HFF-Myc (cell line): ENCODE measurements around the gene KCNAB2.

Source experiments
- DNase-seq: peaks from one replicate; pipeline ENCODE4 v3.0.0-alpha.2; 2011; ENCODE audit warnings: low read depth; ENCODE audit errors: extremely low read depth
- H3K4me3 ChIP-seq: replicated peaks from 2 replicates; pipeline ENCODE4 v1.5.1; 2011; ENCODE audit warnings: low read depth, mild to moderate bottlenecking, control low read depth, low read length
- TF ChIP-seq, protein P1 (sequence below): IDR thresholded peaks from 2 replicates; pipeline ENCODE4 v1.5.1; 2012; ENCODE audit warnings: mild to moderate bottlenecking, low read depth, low read length, control low read depth; ENCODE audit errors: missing control alignments

KCNAB2 gene

GRCh38 chr1:6103854-6104530 is 58.3 kb downstream of the KCNAB2 start:
- no peak for DNase-seq
- H3K4me3 ChIP-seq = no peak overlapping the region
- TF ChIP-seq, protein P1, sequence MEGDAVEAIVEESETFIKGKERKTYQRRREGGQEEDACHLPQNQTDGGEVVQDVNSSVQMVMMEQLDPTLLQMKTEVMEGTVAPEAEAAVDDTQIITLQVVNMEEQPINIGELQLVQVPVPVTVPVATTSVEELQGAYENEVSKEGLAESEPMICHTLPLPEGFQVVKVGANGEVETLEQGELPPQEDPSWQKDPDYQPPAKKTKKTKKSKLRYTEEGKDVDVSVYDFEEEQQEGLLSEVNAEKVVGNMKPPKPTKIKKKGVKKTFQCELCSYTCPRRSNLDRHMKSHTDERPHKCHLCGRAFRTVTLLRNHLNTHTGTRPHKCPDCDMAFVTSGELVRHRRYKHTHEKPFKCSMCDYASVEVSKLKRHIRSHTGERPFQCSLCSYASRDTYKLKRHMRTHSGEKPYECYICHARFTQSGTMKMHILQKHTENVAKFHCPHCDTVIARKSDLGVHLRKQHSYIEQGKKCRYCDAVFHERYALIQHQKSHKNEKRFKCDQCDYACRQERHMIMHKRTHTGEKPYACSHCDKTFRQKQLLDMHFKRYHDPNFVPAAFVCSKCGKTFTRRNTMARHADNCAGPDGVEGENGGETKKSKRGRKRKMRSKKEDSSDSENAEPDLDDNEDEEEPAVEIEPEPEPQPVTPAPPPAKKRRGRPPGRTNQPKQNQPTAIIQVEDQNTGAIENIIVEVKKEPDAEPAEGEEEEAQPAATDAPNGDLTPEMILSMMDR = no peak

DNA sequence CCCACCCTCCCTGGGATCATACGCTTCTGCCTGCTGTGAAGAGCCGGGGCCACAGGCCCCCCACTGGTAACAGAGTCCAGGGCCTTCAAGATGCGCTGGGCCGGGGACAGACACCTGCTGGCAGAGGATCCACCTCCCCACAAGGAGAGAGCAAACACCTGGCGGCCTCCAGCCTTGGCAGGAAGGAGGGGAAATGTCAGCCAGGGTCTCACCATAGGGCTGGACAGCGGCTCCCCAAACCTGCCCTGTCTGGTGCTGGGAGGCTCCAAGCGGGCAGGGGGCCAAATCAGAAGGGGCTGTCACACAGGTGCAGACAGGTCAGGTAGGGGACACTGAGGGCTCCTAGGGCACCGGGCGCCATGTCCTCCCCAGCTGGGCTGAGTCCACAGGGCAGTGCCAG is 58.9 kb downstream of the KCNAB2 start:
- TF ChIP-seq, protein P1 = no peak
- DNase-seq = no peak

DNA sequence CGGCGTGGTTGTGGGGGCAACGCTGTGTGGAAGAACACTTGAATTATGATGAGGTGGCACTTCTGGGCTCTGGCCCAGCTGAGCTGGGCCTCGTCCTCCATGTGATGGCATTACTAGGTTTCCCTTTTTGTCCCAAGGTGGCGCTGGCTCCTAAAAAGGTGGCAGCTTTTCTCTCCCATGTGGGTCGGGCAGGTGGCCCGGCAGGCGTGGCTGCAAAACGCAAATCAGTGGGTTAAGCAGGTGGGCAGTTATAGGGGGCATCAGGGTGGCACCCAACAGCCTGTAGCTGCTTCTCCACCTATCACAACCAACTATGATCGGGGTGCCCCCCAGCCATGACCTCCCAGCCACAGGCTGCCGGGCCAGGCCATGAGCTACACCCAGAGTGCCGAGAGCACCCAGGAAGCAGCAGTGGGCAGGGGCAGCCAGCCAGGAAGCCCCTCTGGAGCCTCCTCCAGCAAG is 59.6 kb downstream of the KCNAB2 start:
- TF ChIP-seq, protein P1 = no peak
- no peak for DNase-seq
- no peak overlapping the region for H3K4me3 ChIP-seq

More for the DNA sequence above, 58.9 kb downstream of the KCNAB2 start:
- H3K4me3 ChIP-seq = no peak overlapping the region

DNA sequence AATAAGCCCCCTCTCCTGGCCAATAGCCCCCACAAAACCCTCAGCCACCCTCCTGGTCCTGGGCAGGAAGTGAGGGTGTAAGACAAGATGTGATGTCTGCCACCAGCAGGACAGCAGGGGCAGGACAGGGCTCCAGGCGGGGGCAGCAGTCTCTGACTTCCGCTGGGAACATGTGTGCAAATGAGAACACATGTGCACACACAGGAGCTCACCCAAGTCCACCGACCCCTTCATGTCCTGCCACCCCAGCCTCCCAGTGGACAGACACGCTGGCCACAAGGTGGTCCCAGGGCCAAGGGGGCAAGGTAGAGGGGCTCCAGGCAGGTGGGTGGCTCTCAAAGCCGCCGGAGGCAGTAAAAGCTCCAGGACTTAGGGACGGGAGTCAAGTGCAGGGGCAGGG is 60.1 kb downstream of the KCNAB2 start:
- TF ChIP-seq, protein P1 = no peak
- DNase-seq = no peak
- no peak overlapping the region for H3K4me3 ChIP-seq

- no peak overlapping the region for H3K4me3 ChIP-seq
- TF ChIP-seq, protein P1 = no peak
- DNase-seq = no peak
Measured at GRCh38 chr1:6106321-6106731, 60.6 kb downstream of the KCNAB2 start.

GRCh38 chr1:6106977-6107376 is 61.3 kb downstream of the KCNAB2 start:
- TF ChIP-seq, protein P1 = no peak
- no peak overlapping the region for H3K4me3 ChIP-seq
- DNase-seq = no peak
